Thyroid gland (tissue), 4 donors: Measurements from ENCODE around the gene CEP131.

Experiments used
- POLR2A ChIP-seq, 2 donors: fragments of 450-650 bp; IDR thresholded peaks; one replicate each; pipeline ENCODE4 v1.6.1; 2017; ENCODE audit warnings: antibody characterized with exemption in 2 of 2, mild to moderate bottlenecking in 2 of 2, moderate library complexity in 1 of 2
- TF ChIP-seq, protein P1 (sequence below), 6 experiments: fragments of 200-600 bp in 3 of 6; fragments of 450-650 bp in 3 of 6; sonication (generic) in 3 of 6; IDR thresholded peaks; one replicate each; pipeline ENCODE4 v1.5.1; 2016 to 2019; ENCODE audit warnings: antibody characterized with exemption in 6 of 6, mild to moderate bottlenecking in 2 of 6, inconsistent platforms in 1 of 6, moderate library complexity in 1 of 6

GRCh38 chr17:81223762-81224130 lies 981 bp upstream of the CEP131 start:
- TF ChIP-seq, protein P1, sequence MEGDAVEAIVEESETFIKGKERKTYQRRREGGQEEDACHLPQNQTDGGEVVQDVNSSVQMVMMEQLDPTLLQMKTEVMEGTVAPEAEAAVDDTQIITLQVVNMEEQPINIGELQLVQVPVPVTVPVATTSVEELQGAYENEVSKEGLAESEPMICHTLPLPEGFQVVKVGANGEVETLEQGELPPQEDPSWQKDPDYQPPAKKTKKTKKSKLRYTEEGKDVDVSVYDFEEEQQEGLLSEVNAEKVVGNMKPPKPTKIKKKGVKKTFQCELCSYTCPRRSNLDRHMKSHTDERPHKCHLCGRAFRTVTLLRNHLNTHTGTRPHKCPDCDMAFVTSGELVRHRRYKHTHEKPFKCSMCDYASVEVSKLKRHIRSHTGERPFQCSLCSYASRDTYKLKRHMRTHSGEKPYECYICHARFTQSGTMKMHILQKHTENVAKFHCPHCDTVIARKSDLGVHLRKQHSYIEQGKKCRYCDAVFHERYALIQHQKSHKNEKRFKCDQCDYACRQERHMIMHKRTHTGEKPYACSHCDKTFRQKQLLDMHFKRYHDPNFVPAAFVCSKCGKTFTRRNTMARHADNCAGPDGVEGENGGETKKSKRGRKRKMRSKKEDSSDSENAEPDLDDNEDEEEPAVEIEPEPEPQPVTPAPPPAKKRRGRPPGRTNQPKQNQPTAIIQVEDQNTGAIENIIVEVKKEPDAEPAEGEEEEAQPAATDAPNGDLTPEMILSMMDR (IDR thresholded peaks at IDR 0.05), result no peak
- TF ChIP-seq POLR2A (IDR thresholded peaks at IDR 0.05), result no peak
